K562 (cell line): ENCODE results near the gene CREB3L4. TPM values are rescaled to one million over a fixed set of nuclear protein-coding genes. Genes with fewer than 3 reads are reported as not detected.
A peak's percentile ranks its signal among the peaks of the same experiment; 100 is the strongest.

Experiments used
- ATAC-seq: fragments of 200-7000 bp; cut with Tn5 transposase; 3 replicates; pipeline ENCODE4 v1.9.1; 2020; ENCODE audit warnings: moderate library complexity
- BruUV-seq: library from RNA; stranded (reverse); fragments of 400-500 nt; replicated peaks from 2 replicates; lab custom pipeline; 2021; lab: Mats Ljungman, UMichigan
- CTCF ChIA-PET: fragments of 300-600 bp; formaldehyde crosslinking; extraction: SDS; loops from one replicate; lab custom pipeline; 2021; ENCODE audit warnings: low intra/inter-chr PET ratio; lab: Yijun Ruan, JAX
- POLR2A ChIA-PET: fragments of 300-600, 350-650 bp; sonication (Branson Sonifier 250); formaldehyde crosslinking; extraction: SDS; loops from one replicate; lab custom pipeline; 2021; ENCODE audit warnings: antibody characterized with exemption, inconsistent platforms; lab: Yijun Ruan, JAX
- DNase-seq, 4 experiments: peaks; one replicate each; pipeline versions ENCODE4 v3.0.0 to v3.0.0-alpha.2; 2011 to 2018; ENCODE audit warnings: low spot score in 3 of 4, mixed read lengths in 3 of 4; ENCODE audit errors: extremely low read depth in 1 of 4
- FAIRE-seq: peaks from 2 replicates; lab custom pipeline; 2011; peaks lifted over from hg19 to GRCh38; lab: Jason Lieb, UNC
- H2AFZ ChIP-seq: 2 replicates; pipeline ENCODE4 v1.6.0; 2011; ENCODE audit warnings: low read depth, low read length, control low read depth, inconsistent platforms
- H3K27ac ChIP-seq: fragments of 200-600 bp; 3 replicates; pipeline ENCODE4 v1.8.0; 2011; ENCODE audit warnings: low read depth, mild to moderate bottlenecking, control low read depth, inconsistent platforms, low read length, moderate library complexity, mixed read lengths; ENCODE audit errors: extremely low read depth
- H3K27me3 ChIP-seq, 2 experiments: fragments of 300-600 bp in 1 of 2; 2 replicates in 1 of 2; 3 replicates in 1 of 2; pipeline versions ENCODE4 v1.6.0 to v1.8.0; 2011; ENCODE audit warnings: inconsistent platforms in 2 of 2, low read length in 2 of 2, mild to moderate bottlenecking in 1 of 2, mixed read lengths in 1 of 2, moderate library complexity in 1 of 2; ENCODE audit not compliant: control insufficient read depth in 2 of 2, insufficient read depth in 2 of 2
- H3K36me3 ChIP-seq: fragments of 300-600 bp; 3 replicates; pipeline ENCODE4 v1.8.0; 2011; ENCODE audit warnings: mild to moderate bottlenecking, low read length, inconsistent platforms; ENCODE audit not compliant: control insufficient read depth, insufficient read depth
- H3K4me1 ChIP-seq, 2 experiments: fragments of 200-600 bp in 1 of 2; replicated peaks in 1 of 2; 2 replicates in 1 of 2; 3 replicates in 1 of 2; pipeline versions ENCODE4 v1.5.1 to v1.8.0; 2011; ENCODE audit warnings: inconsistent platforms in 2 of 2, low read length in 2 of 2, mild to moderate bottlenecking in 1 of 2, mixed read lengths in 1 of 2, moderate library complexity in 1 of 2; ENCODE audit not compliant: control insufficient read depth in 2 of 2, insufficient read depth in 2 of 2
- H3K4me2 ChIP-seq: 2 replicates; pipeline ENCODE4 v1.6.1; 2011; ENCODE audit warnings: low read length, control low read depth, inconsistent platforms, mixed read lengths; ENCODE audit not compliant: insufficient read depth
- H3K4me3 ChIP-seq: fragments of 200-600 bp; sonication (generic), shearing (Covaris generic); 2 replicates; pipeline ENCODE4 v1.5.1; 2016; ENCODE audit warnings: control low read depth, inconsistent platforms
- H3K79me2 ChIP-seq: fragments of 200-600 bp; 3 replicates; pipeline ENCODE4 v1.8.0; 2011; ENCODE audit warnings: low read length, inconsistent platforms; ENCODE audit not compliant: control insufficient read depth, insufficient read depth
- H3K9ac ChIP-seq, 2 experiments: 2 replicates each; pipeline versions ENCODE4 v1.6.0 to v1.6.1; 2011; ENCODE audit warnings: low read depth in 2 of 2, low read length in 2 of 2, control low read depth in 1 of 2, inconsistent platforms in 1 of 2, mild to moderate bottlenecking in 1 of 2, mixed read lengths in 1 of 2; ENCODE audit not compliant: insufficient read depth in 1 of 2
- H3K9me1 ChIP-seq: one replicate; pipeline ENCODE4 v1.6.0; 2011; ENCODE audit warnings: inconsistent platforms, mild to moderate bottlenecking, low read length, moderate library complexity; ENCODE audit not compliant: control insufficient read depth, insufficient read depth
- H3K9me3 ChIP-seq: replicated peaks from 2 replicates; pipeline ENCODE4 v1.5.1; 2011; ENCODE audit warnings: low read depth, low read length, inconsistent platforms; ENCODE audit not compliant: control insufficient read depth, insufficient read depth
- H4K20me1 ChIP-seq: replicated peaks from 2 replicates; pipeline ENCODE4 v1.6.1; 2011; ENCODE audit warnings: low read length, inconsistent platforms, mixed read lengths; ENCODE audit not compliant: control insufficient read depth, insufficient read depth
- ATF1 ChIP-seq, 2 experiments: fragments of 450-650 bp in 1 of 2; IDR thresholded peaks; 2 replicates each; pipeline ENCODE4 v1.6.1; 2016; ENCODE audit warnings: missing compliant biosample characterization in 1 of 2, missing genetic modification characterization in 1 of 2
- ATF3 ChIP-seq, 2 experiments: fragments of 450-650 bp in 1 of 2; sonication (generic) in 1 of 2; formaldehyde crosslinking in 1 of 2; IDR thresholded peaks in 1 of 2; conservative IDR thresholded peaks in 1 of 2; 2 replicates each; pipeline versions ENCODE4 v1.6.1 to v1.8.1; 2016 to 2023; ENCODE audit warnings: mild to moderate bottlenecking in 2 of 2, moderate library complexity in 2 of 2, inconsistent platforms in 1 of 2, missing genetic modification reagents in 1 of 2
- MBD1 ChIP-seq: fragments of 250-450 bp; sonication (Bioruptor Pico); IDR thresholded peaks from 2 replicates; pipeline ENCODE4 v1.8.0; 2022; ENCODE audit warnings: inconsistent platforms
- PHTF2 ChIP-seq: fragments of 250-450 bp; sonication (Bioruptor Pico); IDR thresholded peaks from 2 replicates; pipeline ENCODE4 v1.5.0; 2021; ENCODE audit warnings: mild to moderate bottlenecking
- PTTG1 ChIP-seq: fragments of 450-650 bp; IDR thresholded peaks from 2 replicates; pipeline ENCODE4 v1.6.1; 2016; ENCODE audit warnings: low read depth, mild to moderate bottlenecking, missing genetic modification characterization, missing compliant biosample characterization
- TEAD4 ChIP-seq, 2 experiments: sonication (generic) in 1 of 2; formaldehyde crosslinking in 1 of 2; IDR thresholded peaks; 2 replicates each; pipeline versions ENCODE4 v1.6.1 to v1.8.0; 2012 to 2022; ENCODE audit warnings: borderline replicate concordance in 1 of 2, inconsistent platforms in 1 of 2, low read length in 1 of 2, mild to moderate bottlenecking in 1 of 2, missing genetic modification reagents in 1 of 2
- WGBS: fragments of 100-300 bp; shearing (Covaris generic); methylation state at CpG from one replicate; pipeline ENCODE4 v1.1.6; 2016; ENCODE audit warnings: low coverage, mixed read lengths; ENCODE audit not compliant: insufficient coverage; ENCODE audit errors: missing lambda C conversion rate; 5-methylcytosine and 5-hydroxymethylcytosine counted together
- in situ Hi-C: fragments of 300-500 bp; cut with MboI; formaldehyde crosslinking; loops from 4 replicates; pipeline ENCODE4 v1.15.0; 2018; ENCODE audit warnings: inconsistent platforms, mixed read lengths
- intact Hi-C: fragments of 100-400 bp; cut with micrococcal nuclease; formaldehyde crosslinking; loops from 2 replicates; pipeline ENCODE4 v1.14.2; 2022
- polyA plus RNA-seq, 8 experiments: library from polyadenylated mRNA; depleted of rRNA in 4 of 8; stranded (reverse) in 5 of 8; unstranded in 3 of 8; fragments of >200 nt; fragmentation: Nextera tagmentation in 2 of 8; fragmentation: Illumina TruSeq in 1 of 8; extraction: Ambion mirVana in 2 of 8; extraction: Trizol in 1 of 8; gene quantifications; 2 replicates each; pipeline versions ENCODE4 v1.2.1 to v1.2.3, GENCODE V29; 2011 to 2014; ENCODE audit warnings: inconsistent platforms in 1 of 8, missing spikeins in 1 of 8
- total RNA-seq, 7 experiments: library from RNA; depleted of rRNA in 6 of 7; stranded (reverse); fragments of >200 nt in 6 of 7; fragmentation: Illumina TruSeq in 2 of 7; extraction: Trizol in 2 of 7; gene quantifications; 2 replicates each; pipeline versions ENCODE4 v1.2.1 to v1.2.3, GENCODE V29; 2011 to 2021; ENCODE audit warnings: low replicate concordance in 1 of 7
- TF ChIP-seq, protein P1 (sequence below): sonication (generic); formaldehyde crosslinking; IDR thresholded peaks from 2 replicates; pipeline ENCODE4 v1.9.0; 2022; ENCODE audit warnings: mild to moderate bottlenecking, missing genetic modification reagents
- TF ChIP-seq, protein P2 (sequence below): fragments of 250-450 bp; sonication (Bioruptor Pico); IDR thresholded peaks from 2 replicates; pipeline ENCODE4 v1.8.0; 2022; ENCODE audit warnings: moderate library complexity, mild to moderate bottlenecking, inconsistent platforms
- TF ChIP-seq, protein P3 (sequence below): sonication (generic); formaldehyde crosslinking; IDR thresholded peaks from 2 replicates; pipeline ENCODE4 v1.8.0; 2022; ENCODE audit warnings: missing genetic modification reagents, mild to moderate bottlenecking, borderline replicate concordance

The CREB3L4 gene
- total and polyA plus RNA-seq, 9 of the 15 experiments (the other 6 are each of a cell fraction or from before 2014, with no cell fraction given), result 9.9 to 18.6 (median 13.9) TPM

DNA sequence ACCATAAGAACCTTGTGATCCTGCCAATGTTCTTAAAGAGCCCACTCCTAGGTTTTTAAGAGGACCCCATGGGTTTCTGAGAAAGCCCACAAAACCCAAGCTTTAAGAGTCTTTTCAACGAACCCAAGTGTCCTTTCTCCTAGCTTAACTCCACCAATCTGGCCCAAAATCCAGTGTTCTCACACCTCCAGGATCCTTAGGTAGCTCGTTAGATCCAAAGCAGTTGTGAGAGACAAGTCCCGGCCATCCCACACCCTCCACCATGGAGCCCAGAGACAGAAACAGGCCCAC lies 22.9 kb upstream of the CREB3L4 start:
- H3K9ac ChIP-seq, result peak overlapping the region; percentile 88 to 99
- in situ Hi-C loops, result no loop called here
- H3K27ac ChIP-seq, result peak overlapping the region; percentile 85
- TF ChIP-seq, protein P1, sequence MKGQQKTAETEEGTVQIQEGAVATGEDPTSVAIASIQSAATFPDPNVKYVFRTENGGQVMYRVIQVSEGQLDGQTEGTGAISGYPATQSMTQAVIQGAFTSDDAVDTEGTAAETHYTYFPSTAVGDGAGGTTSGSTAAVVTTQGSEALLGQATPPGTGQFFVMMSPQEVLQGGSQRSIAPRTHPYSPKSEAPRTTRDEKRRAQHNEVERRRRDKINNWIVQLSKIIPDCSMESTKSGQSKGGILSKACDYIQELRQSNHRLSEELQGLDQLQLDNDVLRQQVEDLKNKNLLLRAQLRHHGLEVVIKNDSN (CRISPR knock-in tag), result no peak
- no peak for TF ChIP-seq ATF1 (CRISPR knock-in tag; IDR thresholded peaks at IDR 0.05)
- peak; percentile 69 for TF ChIP-seq ATF1 (tag; IDR thresholded peaks at IDR 0.05)
- no peak for TF ChIP-seq TEAD4 (IDR thresholded peaks at IDR 0.05; ENCODE audit: low read length)
- TF ChIP-seq TEAD4 (CRISPR knock-in tag; IDR thresholded peaks at IDR 0.05; ENCODE audit: borderline replicate concordance), result no peak
- TF ChIP-seq, protein P2, sequence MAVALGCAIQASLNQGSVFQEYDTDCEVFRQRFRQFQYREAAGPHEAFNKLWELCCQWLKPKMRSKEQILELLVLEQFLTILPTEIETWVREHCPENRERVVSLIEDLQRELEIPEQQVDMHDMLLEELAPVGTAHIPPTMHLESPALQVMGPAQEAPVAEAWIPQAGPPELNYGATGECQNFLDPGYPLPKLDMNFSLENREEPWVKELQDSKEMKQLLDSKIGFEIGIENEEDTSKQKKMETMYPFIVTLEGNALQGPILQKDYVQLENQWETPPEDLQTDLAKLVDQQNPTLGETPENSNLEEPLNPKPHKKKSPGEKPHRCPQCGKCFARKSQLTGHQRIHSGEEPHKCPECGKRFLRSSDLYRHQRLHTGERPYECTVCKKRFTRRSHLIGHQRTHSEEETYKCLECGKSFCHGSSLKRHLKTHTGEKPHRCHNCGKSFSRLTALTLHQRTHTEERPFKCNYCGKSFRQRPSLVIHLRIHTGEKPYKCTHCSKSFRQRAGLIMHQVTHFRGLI (CRISPR knock-in tag), result no peak
- TF ChIP-seq ATF3 (IDR thresholded peaks at IDR 0.05), result no peak
- TF ChIP-seq ATF3 (CRISPR knock-in tag; conservative IDR thresholded peaks at IDR 0.05), result 0 out of 2 replicates have a peak, but pooled peaks have one; percentile 42
- no peak for TF ChIP-seq MBD1 (CRISPR knock-in tag)
- TF ChIP-seq PTTG1 (tag), result no peak
- no peak for TF ChIP-seq PHTF2 (CRISPR knock-in tag)
- TF ChIP-seq, protein P3, sequence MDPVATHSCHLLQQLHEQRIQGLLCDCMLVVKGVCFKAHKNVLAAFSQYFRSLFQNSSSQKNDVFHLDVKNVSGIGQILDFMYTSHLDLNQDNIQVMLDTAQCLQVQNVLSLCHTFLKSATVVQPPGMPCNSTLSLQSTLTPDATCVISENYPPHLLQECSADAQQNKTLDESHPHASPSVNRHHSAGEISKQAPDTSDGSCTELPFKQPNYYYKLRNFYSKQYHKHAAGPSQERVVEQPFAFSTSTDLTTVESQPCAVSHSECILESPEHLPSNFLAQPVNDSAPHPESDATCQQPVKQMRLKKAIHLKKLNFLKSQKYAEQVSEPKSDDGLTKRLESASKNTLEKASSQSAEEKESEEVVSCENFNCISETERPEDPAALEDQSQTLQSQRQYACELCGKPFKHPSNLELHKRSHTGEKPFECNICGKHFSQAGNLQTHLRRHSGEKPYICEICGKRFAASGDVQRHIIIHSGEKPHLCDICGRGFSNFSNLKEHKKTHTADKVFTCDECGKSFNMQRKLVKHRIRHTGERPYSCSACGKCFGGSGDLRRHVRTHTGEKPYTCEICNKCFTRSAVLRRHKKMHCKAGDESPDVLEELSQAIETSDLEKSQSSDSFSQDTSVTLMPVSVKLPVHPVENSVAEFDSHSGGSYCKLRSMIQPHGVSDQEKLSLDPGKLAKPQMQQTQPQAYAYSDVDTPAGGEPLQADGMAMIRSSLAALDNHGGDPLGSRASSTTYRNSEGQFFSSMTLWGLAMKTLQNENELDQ (CRISPR knock-in tag), result no peak

More for the DNA sequence above, 22.9 kb upstream of the CREB3L4 start:
- DNase-seq, result no peak
- H3K4me2 ChIP-seq, result peak overlapping the region; percentile 98
- no peaks in the 10 kb centered on the region for H4K20me1 ChIP-seq
- POLR2A ChIA-PET, result interaction anchor here (0.6 to 5.5 kb wide), 13 partner anchors 10 to 273 kb away, joined by 3 to 39 read pairs (median 4); partner anchors contain the start of genes CREB3L4, CRTC2, GATAD2B and JTB
- H3K36me3 ChIP-seq, result peaks cover 70% of the 10 kb centered on the region
- no peak for ATAC-seq
- H3K9me1 ChIP-seq, result no peaks in the 10 kb centered on the region
- peak overlapping the region; percentile 99 for H3K4me3 ChIP-seq
- FAIRE-seq, result no peak
- BruUV-seq, result no TSS peak
- WGBS, result 4% methylated on average over 3 of the region's 3 CpGs
- CTCF ChIA-PET, result no interaction called here
- intact Hi-C loops, result loop anchor here (5.0 kb wide), 1 partner anchor 43 kb away; the partner anchor contains the start of gene RAB13
- no peaks in the 10 kb centered on the region for H3K27me3 ChIP-seq
- peaks cover 29% of the 10 kb centered on the region for H3K79me2 ChIP-seq
- H2AFZ ChIP-seq, result peak overlapping the region; percentile 61; the same call in 1 of the 2 replicates
- peaks cover 12 to 32% of the 10 kb centered on the region in 2 experiments; a peak in 4 of 5 replicates for H3K4me1 ChIP-seq
- H3K9me3 ChIP-seq, result no peaks in the 10 kb centered on the region
